Stimulated activated CD8-positive, alpha-beta memory T cell treated with anti-CD3 and anti-CD28 coated beads, Interleukin-4, amount 100 ng/mL, for 4 hours (primary cell): Measurements from ENCODE around the gene MTG1.
"Not testable (repeated sequence)": the region's sequence is repeated elsewhere in the genome, so short reads cannot be mapped to it uniquely, and the experiment has no call there.

Experiments used
- DNase-seq, 2 donors: peaks; one replicate each; pipeline ENCODE4 v3.0.0-alpha.2; 2020; ENCODE audit warnings: low read depth in 2 of 2, low spot score in 1 of 2

MTG1 gene

GRCh38 chr10:133399123-133399601 lies 5.2 kb downstream of the MTG1 start:
- DNase-seq, result no peak

GRCh38 chr10:133400624-133401424 lies 6.9 kb downstream of the MTG1 start:
- DNase-seq, result no peak

DNA sequence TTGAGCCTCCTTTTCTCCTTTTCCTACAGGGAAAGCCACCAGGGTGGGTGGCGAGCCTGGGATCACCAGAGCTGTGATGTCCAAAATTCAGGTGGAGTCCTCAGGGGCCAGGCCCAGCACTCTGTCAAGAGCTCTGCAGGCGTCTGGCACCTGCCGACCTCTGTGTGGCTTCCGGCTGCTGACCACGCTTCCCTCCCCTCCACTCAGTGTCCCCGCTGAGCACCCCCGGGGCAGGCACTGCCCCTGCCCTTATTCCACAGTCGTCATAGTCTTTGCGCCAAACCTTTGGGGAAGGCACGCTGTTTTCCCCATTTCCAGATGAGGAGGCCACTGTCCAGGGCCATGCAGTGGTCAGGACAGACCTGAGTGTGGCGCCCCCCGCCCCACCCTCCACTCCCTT lies 7.5 kb downstream of the MTG1 start:
- DNase-seq, result no peak

DNA sequence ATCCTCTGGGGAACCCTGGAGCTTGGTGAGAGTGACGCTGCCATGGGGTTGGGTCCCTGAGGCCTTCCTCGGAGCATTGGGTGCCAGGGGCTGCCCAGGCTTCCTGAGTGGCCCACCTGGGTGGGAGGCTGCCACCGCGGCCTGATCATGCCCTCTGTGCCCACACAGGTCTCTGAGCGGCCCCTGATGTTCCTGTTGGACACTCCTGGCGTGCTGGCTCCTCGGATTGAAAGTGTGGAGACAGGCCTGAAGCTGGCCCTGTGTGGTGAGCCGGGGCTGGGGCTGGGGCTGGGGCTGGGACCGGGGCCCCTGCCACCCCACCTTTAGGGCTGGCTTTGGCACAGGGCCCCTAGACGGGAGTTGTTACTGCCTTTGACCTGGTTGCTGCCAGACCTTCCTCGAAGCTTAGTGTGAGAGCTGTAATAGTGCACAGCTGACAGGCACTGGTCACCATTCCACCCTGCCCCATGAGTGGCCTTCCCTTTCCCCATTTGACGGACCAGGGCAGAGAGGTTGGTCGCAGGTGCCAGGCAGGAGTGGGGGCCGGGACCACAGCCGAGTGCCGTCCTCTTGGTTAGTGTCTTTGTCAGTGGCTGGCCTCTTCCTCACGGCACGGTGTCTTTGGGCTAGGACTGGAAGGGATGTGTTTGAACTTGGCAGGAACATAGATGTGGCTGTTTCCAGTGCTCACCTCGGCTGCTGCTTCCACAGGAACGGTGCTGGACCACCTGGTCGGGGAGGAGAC lies 8.2 kb downstream of the MTG1 start:
- no peak for DNase-seq

DNA sequence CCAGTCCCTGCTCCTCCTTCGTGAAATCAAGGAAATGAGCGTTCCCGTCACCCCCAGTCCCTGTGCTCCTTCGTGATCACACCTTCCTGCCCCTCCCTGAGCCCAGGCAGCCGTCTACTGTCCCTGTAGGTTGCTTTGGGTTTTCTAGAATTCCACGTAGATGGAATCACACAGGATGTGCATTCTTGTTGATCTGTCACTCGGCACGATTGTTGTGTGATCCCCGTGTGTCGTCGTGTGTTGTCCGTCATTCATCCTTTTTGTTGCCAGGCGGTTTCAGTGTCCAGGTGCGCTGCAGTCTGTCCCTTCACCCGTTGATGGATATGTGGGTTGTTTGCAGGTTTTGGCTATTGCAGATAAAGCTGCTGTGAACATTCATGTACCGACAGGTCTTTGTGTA lies 9.4 kb downstream of the MTG1 start:
- no peak for DNase-seq

DNA sequence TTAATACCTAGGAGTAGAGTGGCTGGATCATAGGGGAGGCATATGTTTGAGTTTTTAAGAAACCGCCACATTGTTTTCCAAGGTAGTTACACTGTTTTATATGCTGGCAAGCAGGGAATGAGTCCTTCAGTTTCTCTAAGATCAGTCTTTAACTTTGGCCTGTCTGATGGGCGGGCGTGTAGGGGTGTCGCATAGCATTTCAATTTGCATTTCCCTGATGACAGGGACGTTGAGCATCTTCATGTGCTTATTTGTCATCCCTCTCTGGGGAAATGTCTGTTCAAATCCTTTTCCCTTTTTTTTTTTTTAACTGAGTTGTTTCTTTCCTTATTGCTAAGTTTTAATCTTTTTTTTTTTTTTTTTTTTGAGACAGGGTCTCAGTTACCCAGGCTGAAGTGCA lies 9.8 kb downstream of the MTG1 start:
- DNase-seq, result no peak

- DNase-seq, result no peak
Measured at GRCh38 chr10:133405272-133405671, 11.3 kb downstream of the MTG1 start.

- no peak for DNase-seq
Measured at GRCh38 chr10:133405844-133406527, 12.0 kb downstream of the MTG1 start.

DNA sequence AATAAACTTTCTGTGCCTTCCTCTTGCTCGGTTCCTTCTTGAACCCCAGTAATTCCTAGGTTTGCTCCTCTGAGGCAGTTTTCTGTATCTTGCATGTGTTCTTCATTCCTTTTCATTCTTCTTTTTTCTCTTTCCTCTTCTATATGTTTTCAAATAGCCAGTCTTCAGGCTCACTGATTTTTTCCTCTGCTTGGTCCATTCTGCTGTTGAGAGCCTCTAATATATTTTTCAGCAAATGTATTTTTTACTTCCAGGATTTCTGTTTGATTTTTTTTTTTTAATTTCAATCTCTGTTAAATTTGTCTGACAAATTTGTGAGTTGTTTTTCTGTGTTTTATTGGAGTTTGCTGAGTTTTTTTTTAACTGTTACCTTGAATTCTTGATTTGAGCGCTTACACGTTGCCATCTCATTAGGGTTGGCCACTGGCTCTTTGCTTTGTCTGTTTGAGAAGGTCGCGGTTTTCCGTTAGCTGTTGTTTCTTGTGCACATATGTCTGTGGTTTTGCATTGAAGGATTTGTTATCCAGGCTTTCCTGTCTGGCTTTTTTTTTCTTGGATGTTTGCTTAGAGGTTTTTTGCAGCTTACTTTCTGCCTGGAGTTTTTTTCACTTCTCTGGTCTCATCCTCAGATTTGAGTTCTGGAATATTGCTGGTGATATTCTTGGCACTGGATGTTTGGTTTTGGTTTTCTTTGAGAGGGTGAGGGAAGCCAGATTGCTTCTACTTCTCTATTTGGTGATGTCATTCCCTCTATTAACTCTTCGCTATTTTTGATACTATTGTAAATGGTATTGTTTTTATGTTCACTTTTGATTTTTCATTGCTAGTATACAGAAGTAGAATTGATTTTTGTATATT lies 17.8 kb downstream of the MTG1 start:
- DNase-seq, result no peak

DNA sequence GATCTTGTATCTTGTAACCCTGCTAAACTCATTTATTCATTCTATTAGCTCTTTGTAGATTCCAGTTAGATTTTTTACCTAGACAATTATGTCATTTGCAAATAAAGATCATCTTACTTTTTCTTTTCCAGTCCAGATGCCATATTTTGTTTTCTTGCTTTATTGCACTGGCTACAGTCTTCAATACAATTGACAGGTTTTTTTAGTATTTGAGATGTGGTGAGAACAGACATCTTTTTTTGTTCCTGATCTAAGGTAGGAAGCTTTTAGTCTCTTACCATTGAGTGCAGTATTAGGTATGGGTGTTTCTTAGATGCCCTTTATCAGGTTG lies 18.4 kb downstream of the MTG1 start:
- DNase-seq, result no peak

- not testable (repeated sequence) for DNase-seq
Measured at GRCh38 chr10:133414401-133414800, 20.4 kb downstream of the MTG1 start.

GRCh38 chr10:133415752-133416151 lies 21.8 kb downstream of the MTG1 start:
- DNase-seq, result no peak

- no peak for DNase-seq
Measured at GRCh38 chr10:133418289-133418993, 24.5 kb downstream of the MTG1 start.

DNA sequence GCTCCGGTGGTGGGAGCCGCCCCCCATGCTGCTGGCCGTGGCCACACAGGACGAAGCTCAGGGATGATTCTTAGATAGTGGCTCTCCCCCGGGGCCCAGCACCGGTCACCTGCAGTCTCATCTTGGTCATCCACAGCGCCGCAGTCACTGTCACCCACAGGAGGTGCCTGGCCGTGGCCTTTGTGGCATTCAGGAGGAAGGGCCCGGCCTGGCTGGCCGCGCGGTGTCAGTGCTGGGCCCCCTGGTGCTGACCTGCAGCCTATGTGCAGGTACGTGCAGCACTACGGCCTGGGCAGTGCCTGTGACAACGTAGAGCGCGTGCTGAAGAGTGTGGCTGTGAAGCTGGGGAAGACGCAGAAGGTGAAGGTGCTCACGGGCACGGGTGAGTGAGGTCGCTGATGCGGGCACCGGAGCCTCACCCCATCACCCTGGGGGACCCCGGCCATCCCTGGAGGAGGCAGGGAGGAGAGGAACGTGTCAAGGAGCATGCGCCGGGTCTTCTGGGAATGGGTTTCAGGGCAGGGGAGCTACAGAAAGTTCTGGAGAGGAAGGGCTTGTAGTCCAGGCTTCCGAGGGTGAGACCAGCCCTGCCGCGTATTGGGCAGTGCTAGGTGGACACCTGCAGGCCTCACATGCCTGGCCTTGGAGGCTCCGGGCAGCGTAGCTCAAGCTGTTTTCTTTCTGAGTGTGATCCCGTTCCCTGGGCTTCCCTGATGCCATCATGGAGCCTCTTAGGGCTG lies 25.4 kb downstream of the MTG1 start:
- no peak for DNase-seq

DNA sequence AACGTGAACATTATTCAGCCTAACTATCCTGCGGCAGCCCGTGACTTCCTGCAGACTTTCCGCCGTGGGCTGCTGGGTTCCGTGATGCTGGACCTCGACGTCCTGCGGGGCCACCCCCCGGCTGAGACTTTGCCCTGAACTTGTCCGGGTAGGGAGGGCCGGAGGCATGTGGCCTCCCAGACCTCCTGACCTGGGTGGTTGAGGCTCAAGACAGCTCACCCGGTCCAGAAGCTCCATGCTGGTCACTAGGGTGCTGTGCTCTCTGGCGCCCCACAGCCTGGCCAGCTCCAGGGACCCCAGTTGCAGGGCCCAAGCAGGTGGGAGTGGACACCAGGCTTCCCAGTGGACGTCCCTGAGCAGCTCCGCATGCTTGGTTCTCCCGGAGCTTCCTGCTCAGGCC lies 26.1 kb downstream of the MTG1 start:
- no peak for DNase-seq

DNA sequence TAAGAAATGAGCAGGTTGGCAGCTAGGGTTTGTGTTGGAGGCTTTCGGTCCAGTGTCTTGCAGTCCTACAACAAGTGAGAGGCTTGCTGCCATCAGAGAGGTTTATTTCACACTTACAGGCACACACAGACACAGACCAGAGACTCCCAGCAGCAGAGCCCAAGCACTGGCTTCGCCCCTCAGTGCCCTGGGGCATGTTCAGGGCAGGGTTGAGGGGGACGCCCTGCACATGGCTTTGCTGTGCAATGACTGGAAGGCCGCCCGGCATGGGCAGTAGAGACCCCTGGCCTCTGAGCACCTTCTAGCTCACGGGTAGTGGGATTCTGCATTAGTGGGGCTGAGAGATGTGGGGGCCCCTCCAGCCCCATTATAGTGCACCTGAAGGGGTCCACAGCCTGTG lies 26.6 kb downstream of the MTG1 start:
- DNase-seq, result no peak

GRCh38 chr10:133421336-133422222 lies 27.6 kb downstream of the MTG1 start:
- no peak for DNase-seq

- DNase-seq, result no peak
Measured at GRCh38 chr10:133422223-133422806, 28.4 kb downstream of the MTG1 start.
